OCI-LY7 (cell line): Measurements from ENCODE around the gene ITGB2.

Source experiments
- CTCF ChIP-seq: fragments of 200-600 bp; sonication (generic); conservative IDR thresholded peaks from 2 replicates; pipeline ENCODE4 v1.5.1; 2014; ENCODE audit warnings: mild to moderate bottlenecking, antibody characterized with exemption, low read length, moderate library complexity, mixed read lengths
- EZH2phosphoT487 ChIP-seq: fragments of 200-600 bp; sonication (generic); IDR thresholded peaks from 2 replicates; pipeline ENCODE4 v1.6.1; 2018; ENCODE audit warnings: low read depth, borderline replicate concordance, mild to moderate bottlenecking, mixed run types, antibody characterized with exemption, low read length, moderate library complexity, mixed read lengths

GRCh38 chr21:44896561-44897286, 24.0 kb downstream of the ITGB2 start:
- TF ChIP-seq CTCF (no peak), EZH2phosphoT487 (no peak)
